ENCODE measurements around the gene IGDCC3. TPM values are rescaled to one million over a fixed set of nuclear protein-coding genes. Genes with fewer than 3 reads are reported as not detected.

The IGDCC3 gene
- total and polyA plus RNA-seq, 2 of the 8 experiments (the other 6 are each of a cell fraction or from before 2014, with no cell fraction given): 26.8 to 45.7 TPM

DNA sequence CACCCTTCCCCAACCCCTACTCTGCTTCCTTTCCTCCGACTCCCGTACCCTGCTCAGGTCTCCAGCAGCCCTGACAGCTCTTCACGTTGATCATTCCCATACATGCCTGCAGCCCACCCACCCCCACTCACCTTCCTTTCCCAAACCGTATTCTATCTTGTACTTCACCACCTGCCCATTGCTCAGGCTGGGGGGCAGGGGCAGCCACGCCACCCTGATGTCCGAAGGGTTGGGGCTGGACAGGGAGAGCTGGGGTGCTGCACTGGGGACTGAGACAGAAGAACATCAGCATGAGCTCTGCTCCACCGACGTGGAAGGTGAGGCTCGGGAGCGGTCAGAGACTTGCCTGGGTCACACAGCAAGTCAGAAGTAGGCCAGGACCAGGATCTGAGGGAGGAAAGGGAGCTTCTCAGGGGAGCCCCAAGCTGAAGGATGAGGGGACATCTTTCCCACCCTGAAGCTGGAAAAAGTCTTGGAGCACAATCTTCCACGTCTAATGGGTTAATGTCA, 16.5 kb upstream of the IGDCC3 start (continued):
- TF ChIP-seq, protein P1, sequence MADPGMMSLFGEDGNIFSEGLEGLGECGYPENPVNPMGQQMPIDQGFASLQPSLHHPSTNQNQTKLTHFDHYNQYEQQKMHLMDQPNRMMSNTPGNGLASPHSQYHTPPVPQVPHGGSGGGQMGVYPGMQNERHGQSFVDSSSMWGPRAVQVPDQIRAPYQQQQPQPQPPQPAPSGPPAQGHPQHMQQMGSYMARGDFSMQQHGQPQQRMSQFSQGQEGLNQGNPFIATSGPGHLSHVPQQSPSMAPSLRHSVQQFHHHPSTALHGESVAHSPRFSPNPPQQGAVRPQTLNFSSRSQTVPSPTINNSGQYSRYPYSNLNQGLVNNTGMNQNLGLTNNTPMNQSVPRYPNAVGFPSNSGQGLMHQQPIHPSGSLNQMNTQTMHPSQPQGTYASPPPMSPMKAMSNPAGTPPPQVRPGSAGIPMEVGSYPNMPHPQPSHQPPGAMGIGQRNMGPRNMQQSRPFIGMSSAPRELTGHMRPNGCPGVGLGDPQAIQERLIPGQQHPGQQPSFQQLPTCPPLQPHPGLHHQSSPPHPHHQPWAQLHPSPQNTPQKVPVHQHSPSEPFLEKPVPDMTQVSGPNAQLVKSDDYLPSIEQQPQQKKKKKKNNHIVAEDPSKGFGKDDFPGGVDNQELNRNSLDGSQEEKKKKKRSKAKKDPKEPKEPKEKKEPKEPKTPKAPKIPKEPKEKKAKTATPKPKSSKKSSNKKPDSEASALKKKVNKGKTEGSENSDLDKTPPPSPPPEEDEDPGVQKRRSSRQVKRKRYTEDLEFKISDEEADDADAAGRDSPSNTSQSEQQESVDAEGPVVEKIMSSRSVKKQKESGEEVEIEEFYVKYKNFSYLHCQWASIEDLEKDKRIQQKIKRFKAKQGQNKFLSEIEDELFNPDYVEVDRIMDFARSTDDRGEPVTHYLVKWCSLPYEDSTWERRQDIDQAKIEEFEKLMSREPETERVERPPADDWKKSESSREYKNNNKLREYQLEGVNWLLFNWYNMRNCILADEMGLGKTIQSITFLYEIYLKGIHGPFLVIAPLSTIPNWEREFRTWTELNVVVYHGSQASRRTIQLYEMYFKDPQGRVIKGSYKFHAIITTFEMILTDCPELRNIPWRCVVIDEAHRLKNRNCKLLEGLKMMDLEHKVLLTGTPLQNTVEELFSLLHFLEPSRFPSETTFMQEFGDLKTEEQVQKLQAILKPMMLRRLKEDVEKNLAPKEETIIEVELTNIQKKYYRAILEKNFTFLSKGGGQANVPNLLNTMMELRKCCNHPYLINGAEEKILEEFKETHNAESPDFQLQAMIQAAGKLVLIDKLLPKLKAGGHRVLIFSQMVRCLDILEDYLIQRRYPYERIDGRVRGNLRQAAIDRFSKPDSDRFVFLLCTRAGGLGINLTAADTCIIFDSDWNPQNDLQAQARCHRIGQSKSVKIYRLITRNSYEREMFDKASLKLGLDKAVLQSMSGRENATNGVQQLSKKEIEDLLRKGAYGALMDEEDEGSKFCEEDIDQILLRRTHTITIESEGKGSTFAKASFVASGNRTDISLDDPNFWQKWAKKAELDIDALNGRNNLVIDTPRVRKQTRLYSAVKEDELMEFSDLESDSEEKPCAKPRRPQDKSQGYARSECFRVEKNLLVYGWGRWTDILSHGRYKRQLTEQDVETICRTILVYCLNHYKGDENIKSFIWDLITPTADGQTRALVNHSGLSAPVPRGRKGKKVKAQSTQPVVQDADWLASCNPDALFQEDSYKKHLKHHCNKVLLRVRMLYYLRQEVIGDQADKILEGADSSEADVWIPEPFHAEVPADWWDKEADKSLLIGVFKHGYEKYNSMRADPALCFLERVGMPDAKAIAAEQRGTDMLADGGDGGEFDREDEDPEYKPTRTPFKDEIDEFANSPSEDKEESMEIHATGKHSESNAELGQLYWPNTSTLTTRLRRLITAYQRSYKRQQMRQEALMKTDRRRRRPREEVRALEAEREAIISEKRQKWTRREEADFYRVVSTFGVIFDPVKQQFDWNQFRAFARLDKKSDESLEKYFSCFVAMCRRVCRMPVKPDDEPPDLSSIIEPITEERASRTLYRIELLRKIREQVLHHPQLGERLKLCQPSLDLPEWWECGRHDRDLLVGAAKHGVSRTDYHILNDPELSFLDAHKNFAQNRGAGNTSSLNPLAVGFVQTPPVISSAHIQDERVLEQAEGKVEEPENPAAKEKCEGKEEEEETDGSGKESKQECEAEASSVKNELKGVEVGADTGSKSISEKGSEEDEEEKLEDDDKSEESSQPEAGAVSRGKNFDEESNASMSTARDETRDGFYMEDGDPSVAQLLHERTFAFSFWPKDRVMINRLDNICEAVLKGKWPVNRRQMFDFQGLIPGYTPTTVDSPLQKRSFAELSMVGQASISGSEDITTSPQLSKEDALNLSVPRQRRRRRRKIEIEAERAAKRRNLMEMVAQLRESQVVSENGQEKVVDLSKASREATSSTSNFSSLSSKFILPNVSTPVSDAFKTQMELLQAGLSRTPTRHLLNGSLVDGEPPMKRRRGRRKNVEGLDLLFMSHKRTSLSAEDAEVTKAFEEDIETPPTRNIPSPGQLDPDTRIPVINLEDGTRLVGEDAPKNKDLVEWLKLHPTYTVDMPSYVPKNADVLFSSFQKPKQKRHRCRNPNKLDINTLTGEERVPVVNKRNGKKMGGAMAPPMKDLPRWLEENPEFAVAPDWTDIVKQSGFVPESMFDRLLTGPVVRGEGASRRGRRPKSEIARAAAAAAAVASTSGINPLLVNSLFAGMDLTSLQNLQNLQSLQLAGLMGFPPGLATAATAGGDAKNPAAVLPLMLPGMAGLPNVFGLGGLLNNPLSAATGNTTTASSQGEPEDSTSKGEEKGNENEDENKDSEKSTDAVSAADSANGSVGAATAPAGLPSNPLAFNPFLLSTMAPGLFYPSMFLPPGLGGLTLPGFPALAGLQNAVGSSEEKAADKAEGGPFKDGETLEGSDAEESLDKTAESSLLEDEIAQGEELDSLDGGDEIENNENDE (IDR thresholded peaks at IDR 0.05; ENCODE audit: insufficient replicate concordance, low read length): no peak
- no peak for TF ChIP-seq NANOG (IDR thresholded peaks at IDR 0.05; ENCODE audit: insufficient read depth, low read depth, low read length, poor library complexity, severe bottlenecking)
- TF ChIP-seq CHD2 (IDR thresholded peaks at IDR 0.05; ENCODE audit: low read length): no peak
- no peak for TF ChIP-seq ASH2L (IDR thresholded peaks at IDR 0.05; ENCODE audit: low read length)
- TF ChIP-seq, protein P2, sequence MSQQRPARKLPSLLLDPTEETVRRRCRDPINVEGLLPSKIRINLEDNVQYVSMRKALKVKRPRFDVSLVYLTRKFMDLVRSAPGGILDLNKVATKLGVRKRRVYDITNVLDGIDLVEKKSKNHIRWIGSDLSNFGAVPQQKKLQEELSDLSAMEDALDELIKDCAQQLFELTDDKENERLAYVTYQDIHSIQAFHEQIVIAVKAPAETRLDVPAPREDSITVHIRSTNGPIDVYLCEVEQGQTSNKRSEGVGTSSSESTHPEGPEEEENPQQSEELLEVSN (IDR thresholded peaks at IDR 0.05): no peak
- no peak for TF ChIP-seq RNF2 (IDR thresholded peaks at IDR 0.05; ENCODE audit: borderline replicate concordance, low read depth, low read length, missing control alignments, poor library complexity, severe bottlenecking)
- TF ChIP-seq CBX5 (IDR thresholded peaks at IDR 0.05; ENCODE audit: low read depth, low read length): no peak
- TF ChIP-seq RFX5 (IDR thresholded peaks at IDR 0.05; ENCODE audit: borderline replicate concordance, low read depth, low read length): no peak
- no peak for TF ChIP-seq CTBP2 (IDR thresholded peaks at IDR 0.05; ENCODE audit: borderline replicate concordance, insufficient read depth, insufficient read length, low read length)
- no peak for TF ChIP-seq SP4 (IDR thresholded peaks at IDR 0.05; ENCODE audit: low read length)

Data from H1 (cell line).